Measurements from ENCODE around the gene SNAPIN.
A peak's percentile ranks its signal among the peaks of the same experiment; 100 is the strongest.
"Not testable (repeated sequence)": the region's sequence is repeated elsewhere in the genome, so short reads cannot be mapped to it uniquely, and the experiment has no call there.

SNAPIN gene

GRCh38 chr1:153649137-153649862, 9.2 kb upstream of the SNAPIN start:
- no peak for DNase-seq

GRCh38 chr1:153649863-153650235, 8.7 kb upstream of the SNAPIN start:
- DNase-seq, result peak; percentile 78

GRCh38 chr1:153651771-153652170, 6.7 kb upstream of the SNAPIN start:
- no peak for DNase-seq

GRCh38 chr1:153652805-153653500, 5.5 kb upstream of the SNAPIN start:
- no peak for DNase-seq

- DNase-seq, result no peak
Observed at GRCh38 chr1:153655333-153655732, 3.2 kb upstream of the SNAPIN start.

- no peak for DNase-seq
Observed at GRCh38 chr1:153659175-153659534, 652 bp downstream of the SNAPIN start.

- no peak for DNase-seq
Observed at GRCh38 chr1:153659656-153660055, 1.2 kb downstream of the SNAPIN start.

GRCh38 chr1:153661111-153661708, 2.7 kb downstream of the SNAPIN start:
- no peak for DNase-seq

- no peak for DNase-seq
Observed at GRCh38 chr1:153662269-153662668, 3.8 kb downstream of the SNAPIN start.

GRCh38 chr1:153663211-153663610, 4.7 kb downstream of the SNAPIN start:
- DNase-seq, result no peak

GRCh38 chr1:153667439-153667838, 8.9 kb downstream of the SNAPIN start:
- DNase-seq, result no peak

- not testable (repeated sequence) for DNase-seq
Observed at GRCh38 chr1:153668672-153669071, 10.2 kb downstream of the SNAPIN start.

GRCh38 chr1:153669606-153670005, 11.1 kb downstream of the SNAPIN start:
- DNase-seq, result no peak

- DNase-seq, result no peak
Observed at GRCh38 chr1:153670257-153670858, 11.9 kb downstream of the SNAPIN start.

GRCh38 chr1:153670859-153671627, 12.5 kb downstream of the SNAPIN start, which contains the start of gene ILF2:
TSS of gene ILF2 (minus strand) at chr1:153670993. CDS start at chr1:153670922, 71 bp downstream.
- DNase-seq, result peak; percentile 99

GRCh38 chr1:153671628-153672353, 13.3 kb downstream of the SNAPIN start:
- DNase-seq, result peak; percentile 48

GRCh38 chr1:153673511-153673910, 15.0 kb downstream of the SNAPIN start:
- DNase-seq, result no peak

- DNase-seq, result peak; percentile 63
Observed at GRCh38 chr1:153677718-153678518, 19.4 kb downstream of the SNAPIN start.

- DNase-seq, result peak; percentile 64
Observed at GRCh38 chr1:153678519-153679336, 20.2 kb downstream of the SNAPIN start, which contains the start of gene NPR1. TSS of gene NPR1 (plus strand) at chr1:153678688. CDS start at chr1:153679109, 421 bp downstream.

Measured in right hindlimb (tissue), 1 donor.